C4-2B (cell line): Measurements from ENCODE around the gene SLC17A3.

ENCODE experiments used
- CTCF ChIP-seq: fragments of 450-650 bp; conservative IDR thresholded peaks from 2 replicates; pipeline ENCODE4 v1.5.1; 2017; ENCODE audit warnings: mild to moderate bottlenecking
- ZFX ChIP-seq: fragments of 450-650 bp; IDR thresholded peaks from 2 replicates; pipeline ENCODE4 v1.6.1; 2017

DNA sequence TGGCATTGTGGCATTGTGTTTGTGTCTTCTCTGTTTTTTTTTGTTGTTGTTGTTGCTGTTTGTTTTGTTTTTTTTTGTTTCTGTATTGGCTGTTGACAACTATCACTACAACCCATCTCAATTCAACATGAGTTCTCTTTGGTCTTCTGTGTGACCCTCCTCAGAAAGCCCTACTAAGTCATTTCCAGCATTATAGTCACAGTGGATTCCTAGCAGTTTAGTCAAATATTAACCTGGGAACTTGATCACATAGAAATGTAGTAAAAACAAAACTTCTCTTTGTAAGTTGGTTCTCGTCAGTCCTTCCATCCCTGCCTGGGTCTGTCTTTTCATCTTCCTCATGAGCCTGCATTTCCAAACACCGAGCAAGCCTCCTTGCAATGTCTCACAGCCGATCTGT, 39.7 kb upstream of the SLC17A3 start:
- TF ChIP-seq CTCF, result no peak
- TF ChIP-seq ZFX, result no peak
